KMS-11 (cell line): ENCODE data around the gene NOTCH2.

Experiments
- H2AFZ ChIP-seq: fragments of 200-600 bp; sonication (generic); 2 replicates; pipeline ENCODE4 v1.6.1; 2016; ENCODE audit warnings: antibody characterized with exemption, mixed run types, low read depth
- H3K27ac ChIP-seq: fragments of 200-600 bp; sonication (generic); 2 replicates; pipeline ENCODE4 v1.6.1; 2016; ENCODE audit warnings: mild to moderate bottlenecking, mixed run types
- H3K27me3 ChIP-seq: fragments of 200-600 bp; sonication (generic); 2 replicates; pipeline ENCODE4 v1.6.1; 2017; ENCODE audit warnings: mild to moderate bottlenecking, low read depth, mixed run types, moderate library complexity; ENCODE audit not compliant: insufficient read depth
- H3K36me3 ChIP-seq: fragments of 200-600 bp; sonication (generic); 2 replicates; pipeline ENCODE4 v1.6.1; 2017; ENCODE audit warnings: mild to moderate bottlenecking, mixed run types; ENCODE audit not compliant: insufficient read depth
- H3K4me1 ChIP-seq: fragments of 200-600 bp; sonication (generic); 2 replicates; pipeline ENCODE4 v1.6.1; 2016; ENCODE audit warnings: mild to moderate bottlenecking, low read depth, mixed run types; ENCODE audit not compliant: poor library complexity, severe bottlenecking
- H3K4me2 ChIP-seq: fragments of 200-600 bp; sonication (generic); 2 replicates; pipeline ENCODE4 v1.7.0; 2016; ENCODE audit warnings: mild to moderate bottlenecking, mixed run types
- H3K4me3 ChIP-seq: fragments of 200-600 bp; sonication (generic); IDR thresholded peaks from 2 replicates; pipeline ENCODE4 v1.6.1; 2017; ENCODE audit warnings: low read depth, low read length, mixed read lengths; ENCODE audit not compliant: insufficient read depth
- H3K79me2 ChIP-seq: fragments of 200-600 bp; sonication (generic); 2 replicates; pipeline ENCODE4 v1.6.1; 2016; ENCODE audit warnings: low read depth, mixed run types; ENCODE audit not compliant: insufficient read depth
- H3K9ac ChIP-seq: fragments of 200-600 bp; sonication (generic); 2 replicates; pipeline ENCODE4 v1.6.1; 2016; ENCODE audit warnings: mild to moderate bottlenecking, mixed run types
- H4K20me1 ChIP-seq: fragments of 200-600 bp; sonication (generic); 2 replicates; pipeline ENCODE4 v1.6.1; 2016; ENCODE audit warnings: mild to moderate bottlenecking, mixed run types; ENCODE audit not compliant: insufficient read depth
- TF ChIP-seq, protein P1 (sequence below): fragments of 200-600 bp; sonication (generic); conservative IDR thresholded peaks from 2 replicates; pipeline ENCODE4 v1.6.1; 2017; ENCODE audit warnings: low read depth, mild to moderate bottlenecking, antibody characterized with exemption, low read length, moderate library complexity, mixed read lengths

The NOTCH2 gene

DNA sequence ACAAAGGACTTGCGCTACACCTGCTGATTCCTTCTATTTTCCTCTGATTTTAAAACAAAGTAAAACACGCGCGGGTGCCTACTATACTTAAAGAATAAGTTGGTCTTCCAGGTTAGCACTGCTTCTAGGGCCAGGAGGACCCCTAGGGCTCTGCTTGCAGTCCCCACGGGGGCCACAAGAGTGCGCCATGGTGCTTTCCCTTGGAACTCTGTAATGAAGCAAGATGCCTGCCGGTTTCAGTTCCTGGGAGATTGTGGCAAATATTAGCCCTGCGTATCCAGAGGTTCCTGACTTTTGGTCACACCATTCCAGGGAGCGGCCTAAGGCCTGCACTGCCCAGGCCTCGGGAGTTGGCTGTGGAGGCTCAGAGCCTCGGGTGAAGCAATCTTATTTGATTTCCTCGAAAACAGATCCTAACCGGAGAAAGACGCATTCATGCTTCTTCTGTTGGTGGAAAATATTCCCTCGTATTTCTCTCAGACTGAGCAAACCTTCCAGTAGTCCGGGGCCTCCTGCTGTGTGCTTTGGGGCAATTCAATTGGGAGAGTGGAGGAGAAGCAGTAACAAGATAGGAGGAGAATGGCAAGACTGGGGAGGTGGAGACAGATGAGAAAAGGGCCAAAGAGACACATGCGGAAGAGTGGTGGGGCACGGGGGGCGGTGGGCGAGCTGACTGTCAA is 198.4 kb downstream of the NOTCH2 start:
- Histone ChIP-seq H3K4me1 (peaks cover 10% of the 10 kb centered on the region), H3K79me2 (no peaks in the 10 kb centered on the region), H3K27ac (no peak overlapping the region), H3K36me3 (no peaks in the 10 kb centered on the region), H3K9ac (no peak overlapping the region), H3K4me3 (no peak overlapping the region), H4K20me1 (no peaks in the 10 kb centered on the region), H3K4me2 (0 out of 2 replicates have a peak overlapping the region, but pooled peaks have one; percentile 33), H3K27me3 (no peaks in the 10 kb centered on the region), H2AFZ (peak overlapping the region; percentile 88)
- TF ChIP-seq, protein P1, sequence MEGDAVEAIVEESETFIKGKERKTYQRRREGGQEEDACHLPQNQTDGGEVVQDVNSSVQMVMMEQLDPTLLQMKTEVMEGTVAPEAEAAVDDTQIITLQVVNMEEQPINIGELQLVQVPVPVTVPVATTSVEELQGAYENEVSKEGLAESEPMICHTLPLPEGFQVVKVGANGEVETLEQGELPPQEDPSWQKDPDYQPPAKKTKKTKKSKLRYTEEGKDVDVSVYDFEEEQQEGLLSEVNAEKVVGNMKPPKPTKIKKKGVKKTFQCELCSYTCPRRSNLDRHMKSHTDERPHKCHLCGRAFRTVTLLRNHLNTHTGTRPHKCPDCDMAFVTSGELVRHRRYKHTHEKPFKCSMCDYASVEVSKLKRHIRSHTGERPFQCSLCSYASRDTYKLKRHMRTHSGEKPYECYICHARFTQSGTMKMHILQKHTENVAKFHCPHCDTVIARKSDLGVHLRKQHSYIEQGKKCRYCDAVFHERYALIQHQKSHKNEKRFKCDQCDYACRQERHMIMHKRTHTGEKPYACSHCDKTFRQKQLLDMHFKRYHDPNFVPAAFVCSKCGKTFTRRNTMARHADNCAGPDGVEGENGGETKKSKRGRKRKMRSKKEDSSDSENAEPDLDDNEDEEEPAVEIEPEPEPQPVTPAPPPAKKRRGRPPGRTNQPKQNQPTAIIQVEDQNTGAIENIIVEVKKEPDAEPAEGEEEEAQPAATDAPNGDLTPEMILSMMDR: peak; percentile 85

DNA sequence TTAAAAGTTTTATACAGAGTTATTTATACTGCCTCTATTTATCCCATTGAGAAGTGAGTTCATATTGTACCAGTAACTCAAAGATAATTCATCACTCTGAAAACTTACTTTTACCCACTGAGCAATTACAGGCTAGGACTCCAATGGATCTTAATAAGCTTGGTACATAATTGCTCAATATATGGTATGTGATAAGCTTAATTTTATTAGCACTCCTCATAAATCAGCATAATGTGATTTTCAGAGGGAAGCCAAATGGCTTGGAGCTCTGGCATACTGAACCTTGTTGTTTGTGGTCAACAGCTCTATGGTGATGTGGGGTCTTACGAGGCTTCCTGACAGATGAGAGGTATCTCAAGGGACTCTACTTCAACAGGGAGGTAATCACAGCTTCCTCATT is 199.5 kb downstream of the NOTCH2 start:
- no peaks in the 10 kb centered on the region for H3K79me2 ChIP-seq
- no peaks in the 10 kb centered on the region for H3K36me3 ChIP-seq
- H3K9ac ChIP-seq: no peak overlapping the region
- H4K20me1 ChIP-seq: no peaks in the 10 kb centered on the region
- H3K27me3 ChIP-seq: no peaks in the 10 kb centered on the region
- no peak overlapping the region for H2AFZ ChIP-seq
- peaks cover 10% of the 10 kb centered on the region for H3K4me1 ChIP-seq
- H3K27ac ChIP-seq: no peak overlapping the region
- TF ChIP-seq, protein P1: no peak
- no peak overlapping the region for H3K4me3 ChIP-seq
- H3K4me2 ChIP-seq: no peak overlapping the region

DNA sequence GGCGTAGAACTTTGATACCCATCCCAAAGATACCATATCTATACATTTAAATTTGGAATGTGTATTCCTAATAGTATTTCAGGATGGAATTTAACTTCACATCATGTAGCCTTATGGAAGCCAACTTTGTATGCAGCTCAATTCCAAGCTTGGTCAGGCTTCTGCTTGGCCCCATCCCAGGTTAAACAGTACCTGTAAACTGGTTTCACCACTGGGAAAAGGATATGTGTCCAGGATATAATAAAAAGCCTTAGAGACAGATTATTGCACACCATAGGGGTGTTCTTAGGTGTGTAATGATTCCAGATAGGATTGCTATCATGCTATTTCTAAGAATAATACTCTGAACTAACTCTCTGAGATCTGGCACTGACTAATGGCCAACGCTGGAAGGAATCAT is 201.3 kb downstream of the NOTCH2 start:
- H3K79me2 ChIP-seq: no peaks in the 10 kb centered on the region
- H3K9ac ChIP-seq: no peak overlapping the region
- H2AFZ ChIP-seq: no peak overlapping the region
- H3K4me2 ChIP-seq: no peak overlapping the region
- no peaks in the 10 kb centered on the region for H4K20me1 ChIP-seq
- H3K4me3 ChIP-seq: no peak overlapping the region
- no peaks in the 10 kb centered on the region for H3K36me3 ChIP-seq
- no peaks in the 10 kb centered on the region for H3K27me3 ChIP-seq
- TF ChIP-seq, protein P1: no peak
- no peak overlapping the region for H3K27ac ChIP-seq
- peaks cover 10% of the 10 kb centered on the region for H3K4me1 ChIP-seq

DNA sequence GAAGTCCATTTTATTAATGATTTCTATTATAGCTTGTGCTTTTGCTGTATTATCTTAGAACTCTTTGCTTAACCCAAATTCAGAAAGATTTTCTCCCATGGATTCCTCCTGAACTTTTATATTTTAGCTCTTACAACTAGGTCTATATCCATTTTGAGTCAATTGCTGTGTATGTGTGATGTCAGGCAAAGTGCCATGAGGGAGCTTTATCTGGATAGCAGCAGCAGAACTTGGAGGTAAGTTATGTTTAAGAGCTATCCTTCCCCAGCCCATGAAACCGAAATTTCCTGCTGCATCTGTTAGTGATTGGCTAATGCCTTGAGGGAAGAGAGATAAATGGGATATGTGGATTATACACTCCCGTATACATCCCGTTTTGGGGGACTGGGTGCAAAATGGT is 203.0 kb downstream of the NOTCH2 start:
- Histone ChIP-seq H3K27ac (no peak overlapping the region), H3K36me3 (no peaks in the 10 kb centered on the region), H3K79me2 (no peaks in the 10 kb centered on the region), H3K9ac (no peak overlapping the region), H2AFZ (no peak overlapping the region), H3K4me1 (peaks cover 10% of the 10 kb centered on the region), H3K27me3 (no peaks in the 10 kb centered on the region), H3K4me3 (no peak overlapping the region), H4K20me1 (no peaks in the 10 kb centered on the region), H3K4me2 (no peak overlapping the region)
- TF ChIP-seq, protein P1: no peak
